Measurements from ENCODE around the gene HOXC13. TPM values are rescaled to one million over a fixed set of nuclear protein-coding genes. Genes with fewer than 3 reads are reported as not detected.

The HOXC13 gene
- total RNA-seq, 1 donor from 2014 or later: not detected

GRCh38 chr12:53972152-53972702, 33.6 kb downstream of the HOXC13 start:
- Histone ChIP-seq H3K4me1 (peaks cover 5 to 24% of the 10 kb centered on the region in 2 donors), H3K27ac (no peak overlapping the region), H3K36me3 (no peaks in the 10 kb centered on the region), H3K27me3 (peaks cover 42% of the 10 kb centered on the region), H3K9me3 (no peaks in the 10 kb centered on the region), H3K4me3 (no peak overlapping the region)
- DNase-seq (ENCODE audit: low spot score in 2 of 2): no peak
- no peak for TF ChIP-seq CTCF (IDR thresholded peaks at IDR 0.05)
- intact Hi-C loops (cut with DNase I): no loop called here

DNA sequence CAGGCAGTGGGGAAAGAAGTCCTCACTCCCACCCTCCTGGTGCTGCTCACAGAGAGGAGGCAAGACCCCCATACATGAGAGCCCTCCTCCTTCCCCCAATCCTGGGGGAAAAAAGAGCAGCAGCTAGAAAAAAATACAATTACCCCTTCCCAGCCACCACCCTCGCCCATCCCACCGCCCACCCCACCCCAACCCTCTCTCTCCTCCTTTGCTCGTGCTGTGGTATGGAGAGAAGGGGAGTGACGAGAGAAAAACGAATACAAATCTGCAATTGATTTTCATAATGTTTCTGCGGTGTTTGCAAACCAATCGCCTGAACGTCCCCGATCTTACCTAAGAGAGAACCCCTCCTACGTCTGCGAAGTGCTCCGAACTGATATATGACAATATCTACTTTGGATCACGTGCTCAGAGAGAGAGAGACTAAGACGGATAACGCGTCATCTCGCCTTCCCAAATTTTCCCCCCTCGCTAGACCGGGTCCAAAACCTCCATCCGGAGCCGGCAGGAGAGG, 34.1 kb downstream of the HOXC13 start, which contains the start of gene HOXC11:
Gene HOXC11, plus strand, starts transcription at position 405 of the 514 bp plus-strand sequence. CDS start 116 bp downstream, outside the sequence.
- H3K9me3 ChIP-seq: no peaks in the 10 kb centered on the region
- H3K36me3 ChIP-seq: no peaks in the 10 kb centered on the region
- peaks cover 43% of the 10 kb centered on the region for H3K27me3 ChIP-seq
- no peak within 1 kb of the TSS for H3K27ac ChIP-seq
- DNase-seq (ENCODE audit: low spot score in 2 of 2): no peak
- intact Hi-C loops (cut with DNase I): no loop called here
- H3K4me3 ChIP-seq: peak within 1 kb of the TSS; percentile 48 to 53
- H3K4me1 ChIP-seq: peaks cover 5 to 24% of the 10 kb centered on the region in 2 donors
- no peak for TF ChIP-seq CTCF (IDR thresholded peaks at IDR 0.05)

DNA sequence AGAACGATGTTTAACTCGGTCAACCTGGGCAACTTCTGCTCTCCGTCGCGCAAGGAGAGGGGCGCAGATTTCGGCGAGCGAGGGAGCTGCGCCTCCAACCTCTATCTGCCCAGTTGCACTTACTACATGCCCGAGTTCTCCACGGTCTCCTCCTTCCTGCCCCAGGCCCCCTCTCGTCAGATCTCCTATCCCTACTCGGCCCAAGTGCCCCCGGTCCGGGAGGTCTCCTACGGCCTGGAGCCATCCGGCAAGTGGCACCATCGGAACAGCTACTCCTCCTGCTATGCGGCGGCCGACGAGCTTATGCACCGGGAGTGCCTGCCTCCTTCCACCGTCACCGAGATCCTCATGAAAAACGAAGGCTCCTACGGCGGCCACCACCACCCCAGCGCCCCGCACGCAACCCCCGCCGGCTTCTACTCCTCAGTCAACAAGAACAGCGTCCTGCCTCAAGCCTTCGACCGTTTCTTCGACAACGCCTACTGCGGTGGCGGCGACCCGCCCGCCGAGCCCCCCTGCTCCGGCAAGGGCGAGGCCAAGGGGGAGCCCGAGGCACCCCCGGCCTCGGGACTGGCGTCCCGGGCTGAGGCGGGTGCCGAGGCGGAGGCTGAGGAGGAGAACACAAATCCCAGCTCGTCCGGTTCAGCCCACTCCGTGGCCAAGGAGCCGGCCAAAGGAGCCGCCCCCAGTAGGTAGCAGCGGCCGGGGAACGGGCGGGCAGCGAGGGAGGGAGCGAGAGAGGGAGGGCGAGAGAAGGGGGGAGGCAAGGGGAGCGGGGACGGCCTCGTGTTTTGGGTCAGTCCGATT, 34.8 kb downstream of the HOXC13 start:
- intact Hi-C loops (cut with DNase I): no loop called here
- Histone ChIP-seq H3K36me3 (no peaks in the 10 kb centered on the region), H3K27me3 (peaks cover 43% of the 10 kb centered on the region), H3K9me3 (no peaks in the 10 kb centered on the region), H3K4me3 (peak overlapping the region; percentile 48 to 53), H3K27ac (no peak overlapping the region), H3K4me1 (peaks cover 5 to 24% of the 10 kb centered on the region in 2 donors)
- no peak for DNase-seq (ENCODE audit: low spot score in 2 of 2)
- TF ChIP-seq CTCF (IDR thresholded peaks at IDR 0.05): no peak

GRCh38 chr12:53974084-53975063, 35.7 kb downstream of the HOXC13 start, which contains the start of gene HOTAIR:
Gene HOTAIR (minus strand): TSS chr12:53974954.
- Histone ChIP-seq H3K27me3 (peaks cover 43% of the 10 kb centered on the region), H3K4me1 (peaks cover 5 to 24% of the 10 kb centered on the region in 2 donors), H3K27ac (no peak within 1 kb of the TSS), H3K36me3 (no peaks in the 10 kb centered on the region), H3K4me3 (peak within 1 kb of the TSS; percentile 48 to 53), H3K9me3 (no peaks in the 10 kb centered on the region)
- TF ChIP-seq CTCF (IDR thresholded peaks at IDR 0.05): no peak
- no peak for DNase-seq (ENCODE audit: low spot score in 2 of 2)
- intact Hi-C loops (cut with DNase I): no loop called here

GRCh38 chr12:53975064-53975471, 36.4 kb downstream of the HOXC13 start:
- Histone ChIP-seq H3K4me3 (peak overlapping the region; percentile 48 to 53), H3K27ac (no peak overlapping the region), H3K9me3 (no peaks in the 10 kb centered on the region), H3K27me3 (peaks cover 43% of the 10 kb centered on the region), H3K36me3 (no peaks in the 10 kb centered on the region), H3K4me1 (peaks cover 5 to 24% of the 10 kb centered on the region in 2 donors)
- intact Hi-C loops (cut with DNase I): no loop called here
- no peak for DNase-seq (ENCODE audit: low spot score in 2 of 2)
- TF ChIP-seq CTCF (IDR thresholded peaks at IDR 0.05): no peak

Measured in ascending aorta (tissue), 2 donors.